AG09319 (cell line): ENCODE measurements around the gene EEIG1.
A peak's percentile ranks its signal among the peaks of the same experiment; 100 is the strongest.

Source experiments
- DNase-seq: peaks from one replicate; pipeline ENCODE4 v3.0.0-alpha.2; 2010; ENCODE audit warnings: low read depth; ENCODE audit errors: extremely low read depth
- TF ChIP-seq, protein P1 (sequence below): IDR thresholded peaks from 2 replicates; pipeline ENCODE4 v1.5.1; 2011; ENCODE audit warnings: low read depth, mild to moderate bottlenecking, inconsistent platforms, low read length, moderate library complexity

Gene EEIG1

DNA sequence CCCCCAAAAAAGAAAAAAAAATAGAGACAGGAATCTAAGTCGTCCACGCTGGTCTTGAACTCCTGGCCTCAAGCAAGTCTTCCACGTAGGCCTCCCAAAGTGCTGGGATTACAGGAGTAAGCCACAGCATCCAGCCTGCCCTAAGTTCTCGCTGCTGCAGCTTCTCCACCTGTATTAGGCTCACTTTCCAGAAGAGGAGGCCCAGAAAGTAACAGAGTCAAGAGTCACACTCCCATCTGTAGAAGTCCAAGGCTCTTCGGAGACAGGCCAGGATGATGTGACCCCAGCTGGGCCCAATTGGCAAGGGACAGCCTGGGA is 1.8 kb downstream of the EEIG1 start:
- TF ChIP-seq, protein P1, sequence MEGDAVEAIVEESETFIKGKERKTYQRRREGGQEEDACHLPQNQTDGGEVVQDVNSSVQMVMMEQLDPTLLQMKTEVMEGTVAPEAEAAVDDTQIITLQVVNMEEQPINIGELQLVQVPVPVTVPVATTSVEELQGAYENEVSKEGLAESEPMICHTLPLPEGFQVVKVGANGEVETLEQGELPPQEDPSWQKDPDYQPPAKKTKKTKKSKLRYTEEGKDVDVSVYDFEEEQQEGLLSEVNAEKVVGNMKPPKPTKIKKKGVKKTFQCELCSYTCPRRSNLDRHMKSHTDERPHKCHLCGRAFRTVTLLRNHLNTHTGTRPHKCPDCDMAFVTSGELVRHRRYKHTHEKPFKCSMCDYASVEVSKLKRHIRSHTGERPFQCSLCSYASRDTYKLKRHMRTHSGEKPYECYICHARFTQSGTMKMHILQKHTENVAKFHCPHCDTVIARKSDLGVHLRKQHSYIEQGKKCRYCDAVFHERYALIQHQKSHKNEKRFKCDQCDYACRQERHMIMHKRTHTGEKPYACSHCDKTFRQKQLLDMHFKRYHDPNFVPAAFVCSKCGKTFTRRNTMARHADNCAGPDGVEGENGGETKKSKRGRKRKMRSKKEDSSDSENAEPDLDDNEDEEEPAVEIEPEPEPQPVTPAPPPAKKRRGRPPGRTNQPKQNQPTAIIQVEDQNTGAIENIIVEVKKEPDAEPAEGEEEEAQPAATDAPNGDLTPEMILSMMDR, result no peak
- no peak for DNase-seq

DNA sequence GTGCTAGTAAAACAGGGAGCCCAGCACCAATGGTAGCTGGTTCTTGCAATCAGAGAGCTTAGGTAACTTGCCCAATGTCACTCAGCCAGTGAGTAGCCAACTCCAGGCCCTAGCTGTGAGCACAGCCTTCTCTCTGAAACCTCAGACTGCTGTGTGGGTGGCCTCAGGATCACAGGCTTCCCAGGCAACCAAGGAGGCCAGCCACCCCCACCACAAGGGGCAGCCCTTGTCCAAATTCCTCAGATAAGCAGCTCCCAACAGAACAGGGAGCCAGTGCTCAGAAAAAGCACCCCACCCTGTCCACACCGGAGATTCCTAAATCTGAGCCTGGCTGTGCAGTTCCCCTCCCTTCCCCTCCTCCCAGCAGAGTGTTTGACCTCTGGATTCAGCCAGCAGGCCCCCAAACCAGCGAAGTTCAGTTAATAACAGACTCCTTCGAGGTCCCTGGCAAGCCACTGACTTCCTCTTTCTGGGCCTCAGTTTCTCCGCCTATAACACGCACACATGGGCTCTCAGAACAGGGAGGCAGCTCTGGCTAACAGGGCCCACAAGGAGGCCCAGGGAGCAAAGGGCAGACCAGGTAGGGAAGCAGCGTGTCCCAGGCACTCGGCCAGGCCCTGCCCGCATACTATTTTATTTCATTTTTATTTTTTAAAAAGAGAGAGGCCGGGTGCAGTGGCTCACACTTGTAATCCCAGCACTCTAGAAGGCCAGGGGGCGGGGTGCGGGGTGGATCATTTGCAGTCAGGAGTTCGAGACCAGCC is 2.7 kb downstream of the EEIG1 start:
- peak; percentile 74 for DNase-seq
- TF ChIP-seq, protein P1, result peak; percentile 23

DNA sequence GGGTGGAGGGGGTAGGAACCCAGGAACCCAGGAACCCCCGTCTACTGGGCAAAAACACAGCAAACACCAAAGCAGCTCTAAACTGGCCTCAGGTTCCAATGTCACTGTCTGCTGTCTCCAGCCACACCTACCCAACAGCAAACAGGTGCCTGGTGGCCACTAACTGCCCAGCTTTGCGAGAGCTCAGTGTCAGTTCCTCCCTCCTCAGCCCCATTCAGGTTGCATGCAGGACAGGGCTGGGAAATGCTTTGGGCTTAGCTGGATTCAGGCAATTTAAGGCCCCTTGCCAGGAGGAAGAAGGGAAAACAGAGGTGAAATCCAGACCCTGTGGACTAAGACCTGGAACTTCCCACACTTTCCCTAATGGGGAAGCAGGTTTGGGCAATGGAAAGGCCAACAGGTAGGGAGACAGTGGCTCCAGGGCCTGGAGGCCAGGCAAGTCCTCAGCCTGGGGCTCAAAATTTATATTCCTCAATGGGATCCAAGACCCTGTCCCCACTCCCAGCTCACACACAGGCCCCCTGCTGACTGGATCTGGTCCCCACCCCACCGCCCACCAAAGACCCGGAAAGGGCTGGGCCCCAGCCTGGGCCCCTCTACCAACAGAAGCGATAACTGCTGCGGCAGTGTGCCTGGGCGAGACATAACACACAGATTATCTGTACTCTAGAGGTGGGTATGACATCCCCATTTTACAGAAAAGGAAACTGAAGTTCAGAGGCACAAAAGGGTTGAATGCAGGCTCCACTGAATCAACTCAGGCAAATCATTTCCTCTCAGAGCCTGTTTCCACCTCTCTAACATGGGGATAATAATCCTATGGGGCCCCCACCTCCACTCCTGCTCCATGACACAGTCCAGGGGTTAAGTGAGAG is 3.5 kb downstream of the EEIG1 start:
- no peak for DNase-seq
- TF ChIP-seq, protein P1, result no peak

DNA sequence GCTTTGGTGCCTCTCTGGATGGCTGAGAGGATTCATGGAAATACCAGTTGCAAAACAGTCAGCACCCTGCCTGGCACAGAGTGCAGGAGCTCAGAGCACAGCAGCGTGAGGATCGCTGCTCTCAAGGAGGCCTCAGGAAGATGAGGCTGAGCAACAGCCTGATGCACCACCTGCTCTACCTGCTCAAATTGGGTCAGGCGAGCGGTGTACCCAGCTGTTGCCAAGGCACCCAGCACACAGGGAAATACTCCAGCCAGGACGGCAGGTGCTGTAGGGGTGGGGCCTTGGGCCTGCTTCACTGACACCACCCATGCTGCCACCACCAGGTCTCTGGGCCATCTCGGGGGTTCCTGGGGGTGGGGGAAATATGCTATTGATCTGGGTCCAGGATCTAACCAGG is 4.3 kb downstream of the EEIG1 start:
- DNase-seq, result no peak

DNA sequence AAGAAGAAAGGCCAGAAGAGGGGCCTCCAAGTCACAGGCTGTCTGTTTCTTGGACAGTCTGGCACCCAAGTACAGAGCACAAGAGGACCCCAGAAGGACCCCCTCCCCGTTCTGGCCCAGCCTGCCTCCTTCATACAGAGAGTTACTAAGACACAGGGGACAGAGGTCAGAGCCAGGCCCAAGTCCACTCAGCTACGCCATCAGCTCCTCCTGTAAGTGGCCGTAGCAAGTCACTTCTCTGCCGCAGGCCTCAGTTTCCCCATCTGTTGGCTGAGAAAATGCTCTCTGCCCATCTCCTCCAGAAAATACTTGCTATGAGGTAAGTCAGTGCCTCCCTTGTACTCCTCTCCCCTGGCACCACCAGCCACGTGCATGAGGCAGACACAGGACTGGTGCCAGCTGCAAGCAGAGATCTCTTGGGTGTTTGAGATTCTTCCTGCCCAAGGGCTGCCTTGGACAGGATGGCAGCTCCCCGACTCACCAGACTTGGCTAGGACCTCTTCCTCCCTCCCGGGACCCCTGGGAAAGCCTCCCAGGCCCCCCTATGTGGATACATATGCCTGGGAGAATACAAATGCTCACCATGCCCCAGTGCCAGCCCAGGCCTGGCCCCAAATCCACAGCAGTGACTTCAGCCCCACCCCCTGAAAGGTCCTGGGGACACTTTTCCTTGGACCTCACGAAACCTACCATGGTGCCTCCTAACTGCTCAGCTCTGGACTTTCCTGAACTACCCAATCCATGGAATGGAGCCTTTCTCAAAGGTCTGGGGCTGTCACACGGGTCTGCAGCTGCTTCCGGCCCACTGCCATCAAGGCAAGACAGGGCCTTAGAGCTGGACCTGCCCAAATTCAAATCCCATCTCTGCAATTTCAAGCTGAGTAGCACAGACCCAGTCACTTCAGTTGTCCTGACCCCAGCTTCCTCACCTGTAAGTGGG is 5.1 kb downstream of the EEIG1 start:
- TF ChIP-seq, protein P1, result no peak
- no peak for DNase-seq

More for the DNA sequence above, 4.3 kb downstream of the EEIG1 start:
- TF ChIP-seq, protein P1, result no peak

DNA sequence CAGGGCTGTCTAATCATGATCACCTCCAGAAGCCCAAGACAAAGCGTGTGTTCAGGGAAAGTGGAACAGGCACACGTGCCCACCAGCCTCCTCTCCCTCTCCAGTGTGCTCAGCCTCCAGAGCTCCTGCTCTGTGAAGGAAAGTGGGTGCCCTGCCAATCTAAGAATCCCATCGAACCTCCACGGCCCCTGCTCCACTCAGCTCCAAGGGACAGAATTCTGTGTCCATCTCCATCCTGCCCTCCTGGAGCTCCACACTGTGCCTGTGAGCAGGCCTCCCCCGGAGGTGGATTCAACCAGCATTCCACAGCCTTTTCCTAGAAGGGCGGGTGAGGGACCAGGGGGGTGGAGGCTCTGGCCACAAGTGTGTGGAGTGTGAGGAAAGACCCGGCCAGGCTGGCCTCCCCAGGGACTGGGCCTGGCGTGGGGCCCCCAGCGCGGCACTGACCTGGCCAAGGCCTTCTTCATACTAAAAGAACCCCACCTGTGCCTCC is 6.0 kb downstream of the EEIG1 start:
- TF ChIP-seq, protein P1, result no peak
- no peak for DNase-seq
